ENCODE results near the gene APBA2.

DNA sequence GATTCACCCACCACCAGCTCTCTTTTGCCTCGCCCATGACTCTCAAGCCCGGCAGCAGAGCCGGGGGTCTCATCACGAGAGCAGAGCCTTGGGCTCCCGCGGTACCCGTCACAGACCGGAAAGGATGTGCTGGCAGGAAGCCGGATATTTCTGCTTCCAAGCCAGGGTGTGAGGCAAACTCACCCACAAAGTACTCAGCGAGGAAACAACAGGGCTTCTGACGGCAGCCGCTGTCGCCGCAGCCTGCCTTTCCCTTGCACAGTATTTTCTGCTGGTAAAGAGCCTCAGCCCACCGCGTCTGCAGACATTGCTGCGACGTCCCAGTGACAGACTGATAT is 263.9 kb downstream of the APBA2 start:
- TF ChIP-seq FOSL2 (IDR thresholded peaks at IDR 0.05) (no peak), FOSL2 (CRISPR knock-in tag; IDR thresholded peaks at IDR 0.05) (no peak), MYC (IDR thresholded peaks at IDR 0.05; ENCODE audit: borderline replicate concordance, low read length) (no peak), EP300 (IDR thresholded peaks at IDR 0.05) (no peak), RAD21 (conservative IDR thresholded peaks at IDR 0.05 in 1 of 2, IDR thresholded peaks at IDR 0.05 in 1 of 2) (no peak), TP53 (CRISPR knock-in tag; IDR thresholded peaks at IDR 0.05) (no peak), CBX2 (IDR thresholded peaks at IDR 0.05; ENCODE audit: borderline replicate concordance, low read depth) (no peak), RNF2 (IDR thresholded peaks at IDR 0.05; ENCODE audit: borderline replicate concordance, low read depth) (no peak)
- TF ChIP-seq, protein P1, sequence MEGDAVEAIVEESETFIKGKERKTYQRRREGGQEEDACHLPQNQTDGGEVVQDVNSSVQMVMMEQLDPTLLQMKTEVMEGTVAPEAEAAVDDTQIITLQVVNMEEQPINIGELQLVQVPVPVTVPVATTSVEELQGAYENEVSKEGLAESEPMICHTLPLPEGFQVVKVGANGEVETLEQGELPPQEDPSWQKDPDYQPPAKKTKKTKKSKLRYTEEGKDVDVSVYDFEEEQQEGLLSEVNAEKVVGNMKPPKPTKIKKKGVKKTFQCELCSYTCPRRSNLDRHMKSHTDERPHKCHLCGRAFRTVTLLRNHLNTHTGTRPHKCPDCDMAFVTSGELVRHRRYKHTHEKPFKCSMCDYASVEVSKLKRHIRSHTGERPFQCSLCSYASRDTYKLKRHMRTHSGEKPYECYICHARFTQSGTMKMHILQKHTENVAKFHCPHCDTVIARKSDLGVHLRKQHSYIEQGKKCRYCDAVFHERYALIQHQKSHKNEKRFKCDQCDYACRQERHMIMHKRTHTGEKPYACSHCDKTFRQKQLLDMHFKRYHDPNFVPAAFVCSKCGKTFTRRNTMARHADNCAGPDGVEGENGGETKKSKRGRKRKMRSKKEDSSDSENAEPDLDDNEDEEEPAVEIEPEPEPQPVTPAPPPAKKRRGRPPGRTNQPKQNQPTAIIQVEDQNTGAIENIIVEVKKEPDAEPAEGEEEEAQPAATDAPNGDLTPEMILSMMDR (IDR thresholded peaks at IDR 0.05), result no peak
- TF ChIP-seq, protein P2, sequence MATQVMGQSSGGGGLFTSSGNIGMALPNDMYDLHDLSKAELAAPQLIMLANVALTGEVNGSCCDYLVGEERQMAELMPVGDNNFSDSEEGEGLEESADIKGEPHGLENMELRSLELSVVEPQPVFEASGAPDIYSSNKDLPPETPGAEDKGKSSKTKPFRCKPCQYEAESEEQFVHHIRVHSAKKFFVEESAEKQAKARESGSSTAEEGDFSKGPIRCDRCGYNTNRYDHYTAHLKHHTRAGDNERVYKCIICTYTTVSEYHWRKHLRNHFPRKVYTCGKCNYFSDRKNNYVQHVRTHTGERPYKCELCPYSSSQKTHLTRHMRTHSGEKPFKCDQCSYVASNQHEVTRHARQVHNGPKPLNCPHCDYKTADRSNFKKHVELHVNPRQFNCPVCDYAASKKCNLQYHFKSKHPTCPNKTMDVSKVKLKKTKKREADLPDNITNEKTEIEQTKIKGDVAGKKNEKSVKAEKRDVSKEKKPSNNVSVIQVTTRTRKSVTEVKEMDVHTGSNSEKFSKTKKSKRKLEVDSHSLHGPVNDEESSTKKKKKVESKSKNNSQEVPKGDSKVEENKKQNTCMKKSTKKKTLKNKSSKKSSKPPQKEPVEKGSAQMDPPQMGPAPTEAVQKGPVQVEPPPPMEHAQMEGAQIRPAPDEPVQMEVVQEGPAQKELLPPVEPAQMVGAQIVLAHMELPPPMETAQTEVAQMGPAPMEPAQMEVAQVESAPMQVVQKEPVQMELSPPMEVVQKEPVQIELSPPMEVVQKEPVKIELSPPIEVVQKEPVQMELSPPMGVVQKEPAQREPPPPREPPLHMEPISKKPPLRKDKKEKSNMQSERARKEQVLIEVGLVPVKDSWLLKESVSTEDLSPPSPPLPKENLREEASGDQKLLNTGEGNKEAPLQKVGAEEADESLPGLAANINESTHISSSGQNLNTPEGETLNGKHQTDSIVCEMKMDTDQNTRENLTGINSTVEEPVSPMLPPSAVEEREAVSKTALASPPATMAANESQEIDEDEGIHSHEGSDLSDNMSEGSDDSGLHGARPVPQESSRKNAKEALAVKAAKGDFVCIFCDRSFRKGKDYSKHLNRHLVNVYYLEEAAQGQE (IDR thresholded peaks at IDR 0.05), result no peak
